Skeletal muscle tissue (tissue), 4 donors: ENCODE results near the gene MCTP1. TPM values are rescaled to one million over a fixed set of nuclear protein-coding genes. Genes with fewer than 3 reads are reported as not detected.

Experiments
- H3K27ac ChIP-seq: one replicate; pipeline ENCODE4 v1.7.0; 2013; ENCODE audit warnings: mild to moderate bottlenecking, low read depth, low read length, inconsistent platforms
- H3K27me3 ChIP-seq, 3 donors: one replicate each; pipeline ENCODE4 v1.7.0; 2013; ENCODE audit warnings: low read length in 3 of 3; ENCODE audit not compliant: control insufficient read depth in 3 of 3, insufficient read depth in 3 of 3
- H3K36me3 ChIP-seq, 3 donors: one replicate each; pipeline ENCODE4 v1.7.0; 2013; ENCODE audit warnings: low read length in 3 of 3; ENCODE audit not compliant: control insufficient read depth in 3 of 3, insufficient read depth in 3 of 3
- H3K4me1 ChIP-seq, 3 donors: one replicate each; pipeline ENCODE4 v1.7.0; 2013; ENCODE audit warnings: low read length in 3 of 3, mild to moderate bottlenecking in 3 of 3; ENCODE audit not compliant: control insufficient read depth in 3 of 3, insufficient read depth in 3 of 3
- H3K4me3 ChIP-seq, 3 donors: one replicate each; pipeline ENCODE4 v1.7.0; 2013; ENCODE audit warnings: low read length in 3 of 3
- H3K9ac ChIP-seq, 3 donors: one replicate each; pipeline ENCODE4 v1.7.0; 2013; ENCODE audit warnings: low read length in 3 of 3, mild to moderate bottlenecking in 3 of 3, moderate library complexity in 2 of 3, low read depth in 1 of 3
- H3K9me3 ChIP-seq, 3 donors: one replicate each; pipeline ENCODE4 v1.7.0; 2013; ENCODE audit warnings: low read length in 3 of 3; ENCODE audit not compliant: control insufficient read depth in 3 of 3
- total RNA-seq: library from RNA; depleted of rRNA; stranded (reverse); fragments of >200 nt; gene quantifications from one replicate; pipeline ENCODE4 v1.2.3, GENCODE V29; 2014
- donor health status: Osteomylitis.

MCTP1 gene
- total RNA-seq, 1 donor from 2014 or later, result 20.4 TPM

- H3K9ac ChIP-seq, result no peak overlapping the region
- no peak overlapping the region for H3K4me3 ChIP-seq
- no peaks in the 10 kb centered on the region for H3K27me3 ChIP-seq
- H3K27ac ChIP-seq, result no peak overlapping the region
- H3K9me3 ChIP-seq, result no peaks in the 10 kb centered on the region
- H3K4me1 ChIP-seq, result no peaks in the 10 kb centered on the region
- H3K36me3 ChIP-seq, result no peaks in the 10 kb centered on the region
Measured at GRCh38 chr5:94745786-94746730, 538.8 kb downstream of the MCTP1 start.

GRCh38 chr5:94744906-94745305 lies 540.0 kb downstream of the MCTP1 start:
- H3K4me3 ChIP-seq, result no peak overlapping the region
- H3K9me3 ChIP-seq, result no peaks in the 10 kb centered on the region
- no peak overlapping the region for H3K27ac ChIP-seq
- H3K36me3 ChIP-seq, result no peaks in the 10 kb centered on the region
- H3K9ac ChIP-seq, result no peak overlapping the region
- H3K27me3 ChIP-seq, result no peaks in the 10 kb centered on the region
- H3K4me1 ChIP-seq, result no peaks in the 10 kb centered on the region

- Histone ChIP-seq H3K4me3 (no peak overlapping the region), H3K36me3 (no peaks in the 10 kb centered on the region), H3K27ac (no peak overlapping the region), H3K27me3 (no peaks in the 10 kb centered on the region), H3K9ac (no peak overlapping the region), H3K9me3 (no peaks in the 10 kb centered on the region), H3K4me1 (no peaks in the 10 kb centered on the region)
Measured at GRCh38 chr5:94742852-94743251, 542.0 kb downstream of the MCTP1 start.

- Histone ChIP-seq H3K27ac (no peak overlapping the region), H3K36me3 (no peaks in the 10 kb centered on the region), H3K4me1 (no peaks in the 10 kb centered on the region), H3K9ac (no peak overlapping the region), H3K9me3 (no peaks in the 10 kb centered on the region), H3K27me3 (no peaks in the 10 kb centered on the region), H3K4me3 (no peak overlapping the region)
Measured at GRCh38 chr5:94740286-94740685, 544.6 kb downstream of the MCTP1 start.

- Histone ChIP-seq H3K4me1 (no peaks in the 10 kb centered on the region), H3K4me3 (no peak overlapping the region), H3K9me3 (no peaks in the 10 kb centered on the region), H3K9ac (no peak overlapping the region), H3K27ac (no peak overlapping the region), H3K36me3 (no peaks in the 10 kb centered on the region), H3K27me3 (no peaks in the 10 kb centered on the region)
Measured at GRCh38 chr5:94736498-94736897, 548.4 kb downstream of the MCTP1 start.

GRCh38 chr5:94731471-94731870 lies 553.4 kb downstream of the MCTP1 start:
- Histone ChIP-seq H3K9ac (no peak overlapping the region), H3K36me3 (no peaks in the 10 kb centered on the region), H3K27me3 (no peaks in the 10 kb centered on the region), H3K4me1 (no peaks in the 10 kb centered on the region), H3K4me3 (no peak overlapping the region), H3K9me3 (no peaks in the 10 kb centered on the region), H3K27ac (no peak overlapping the region)

- Histone ChIP-seq H3K27ac (no peak overlapping the region), H3K36me3 (no peaks in the 10 kb centered on the region), H3K4me1 (no peaks in the 10 kb centered on the region), H3K9ac (no peak overlapping the region), H3K27me3 (no peaks in the 10 kb centered on the region), H3K9me3 (no peaks in the 10 kb centered on the region), H3K4me3 (no peak overlapping the region)
Measured at GRCh38 chr5:94725142-94725541, 559.8 kb downstream of the MCTP1 start.

- no peaks in the 10 kb centered on the region for H3K9me3 ChIP-seq
- H3K27me3 ChIP-seq, result no peaks in the 10 kb centered on the region
- H3K27ac ChIP-seq, result no peak overlapping the region
- H3K4me1 ChIP-seq, result no peaks in the 10 kb centered on the region
- peaks cover 0 to under 1% (median 0%) of the 10 kb centered on the region in 3 donors for H3K36me3 ChIP-seq
- H3K4me3 ChIP-seq, result no peak overlapping the region
- H3K9ac ChIP-seq, result no peak overlapping the region
Measured at GRCh38 chr5:94715768-94716167, 569.1 kb downstream of the MCTP1 start.

GRCh38 chr5:94711785-94712184 lies 573.1 kb downstream of the MCTP1 start:
- H3K4me3 ChIP-seq, result no peak overlapping the region
- H3K9ac ChIP-seq, result no peak overlapping the region
- H3K27me3 ChIP-seq, result no peaks in the 10 kb centered on the region
- H3K4me1 ChIP-seq, result peaks cover 0 to 3% (median 0%) of the 10 kb centered on the region in 3 donors
- no peaks in the 10 kb centered on the region for H3K9me3 ChIP-seq
- H3K27ac ChIP-seq, result no peak overlapping the region
- peaks cover 0 to 4% (median 4%) of the 10 kb centered on the region in 3 donors for H3K36me3 ChIP-seq

GRCh38 chr5:94709277-94709676 lies 575.6 kb downstream of the MCTP1 start:
- Histone ChIP-seq H3K4me3 (no peak overlapping the region), H3K36me3 (peaks cover 0 to 4% (median 4%) of the 10 kb centered on the region in 3 donors), H3K27ac (no peak overlapping the region), H3K4me1 (peaks cover 0 to 3% (median 0%) of the 10 kb centered on the region in 3 donors), H3K9me3 (no peaks in the 10 kb centered on the region), H3K9ac (no peak overlapping the region), H3K27me3 (no peaks in the 10 kb centered on the region)
